GM21528 (cell line): Measurements from ENCODE around the gene OSCAR.

Source experiments
- ATAC-seq: cut with Tn5 transposase; IDR thresholded peaks from one replicate; pipeline ENCODE4 v1.9.1; 2021; ENCODE audit warnings: mild to moderate bottlenecking, moderate library complexity; ENCODE audit not compliant: unreplicated experiment, low FRiP score

Gene OSCAR, protein sequence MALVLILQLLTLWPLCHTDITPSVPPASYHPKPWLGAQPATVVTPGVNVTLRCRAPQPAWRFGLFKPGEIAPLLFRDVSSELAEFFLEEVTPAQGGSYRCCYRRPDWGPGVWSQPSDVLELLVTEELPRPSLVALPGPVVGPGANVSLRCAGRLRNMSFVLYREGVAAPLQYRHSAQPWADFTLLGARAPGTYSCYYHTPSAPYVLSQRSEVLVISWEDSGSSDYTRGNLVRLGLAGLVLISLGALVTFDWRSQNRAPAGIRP

DNA sequence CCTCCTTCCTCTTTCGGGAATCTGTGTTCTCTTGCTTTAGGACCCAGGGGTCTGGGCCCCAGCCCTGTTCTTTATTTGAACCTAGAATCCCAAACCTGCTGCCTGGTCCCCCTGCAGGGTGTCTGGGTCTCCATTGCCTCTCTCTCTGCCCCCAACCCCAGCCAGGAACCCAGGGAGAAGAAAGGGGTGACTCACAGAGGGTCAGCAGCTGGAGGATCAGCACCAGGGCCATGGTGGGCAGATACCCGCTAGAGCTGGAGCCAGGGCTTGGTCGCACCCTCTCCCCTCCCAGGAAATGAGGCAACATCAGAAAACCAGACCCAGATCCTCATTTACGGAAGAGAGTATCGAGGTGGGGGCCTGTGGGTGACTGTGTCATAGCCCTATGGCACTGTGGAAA, at the start of gene OSCAR:
Gene OSCAR, minus strand, starts transcription at position 243 of the 400 bp plus-strand sequence. Its CDS starts 11 bp downstream, at position 232.
- ATAC-seq: no peak

DNA sequence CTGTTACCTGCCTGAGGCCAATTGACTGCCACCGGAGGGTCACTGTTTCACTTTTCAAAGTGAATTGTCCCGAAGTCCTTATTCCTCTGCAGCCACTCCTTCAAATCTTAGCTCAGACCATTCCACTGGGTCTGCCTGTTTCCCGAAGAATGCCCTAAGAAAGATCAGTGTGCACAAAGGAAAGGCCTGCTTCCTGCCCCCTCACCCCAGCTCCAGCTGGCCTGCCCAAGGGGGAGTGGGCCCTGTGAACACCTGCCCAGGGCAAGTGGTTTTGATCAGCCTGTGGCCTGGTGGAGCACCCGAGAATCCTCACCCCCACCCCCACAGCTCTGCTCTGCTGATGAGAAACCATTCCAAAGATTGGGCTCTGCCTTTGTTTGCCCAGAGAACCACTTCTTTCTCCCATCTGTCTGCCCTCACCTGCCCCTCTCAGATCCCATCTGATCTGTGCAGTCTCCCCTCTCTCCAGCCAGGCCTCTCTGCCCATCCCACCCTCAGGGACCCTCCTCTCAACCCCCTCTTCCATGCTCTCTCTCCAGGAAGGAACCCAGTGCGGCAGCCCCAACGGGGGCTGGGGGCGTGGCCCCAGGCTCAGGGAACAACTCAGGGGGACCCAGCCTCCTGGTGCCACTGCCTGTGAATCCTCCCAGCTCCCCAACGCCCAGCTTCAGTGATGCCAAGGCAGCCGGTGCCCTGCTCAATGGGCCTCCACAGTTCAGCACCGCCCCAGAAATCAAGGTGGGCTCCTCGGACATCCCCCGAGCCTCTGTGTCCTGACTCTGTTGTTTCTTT, 48.6 kb upstream of the OSCAR start:
- ATAC-seq: no peak

DNA sequence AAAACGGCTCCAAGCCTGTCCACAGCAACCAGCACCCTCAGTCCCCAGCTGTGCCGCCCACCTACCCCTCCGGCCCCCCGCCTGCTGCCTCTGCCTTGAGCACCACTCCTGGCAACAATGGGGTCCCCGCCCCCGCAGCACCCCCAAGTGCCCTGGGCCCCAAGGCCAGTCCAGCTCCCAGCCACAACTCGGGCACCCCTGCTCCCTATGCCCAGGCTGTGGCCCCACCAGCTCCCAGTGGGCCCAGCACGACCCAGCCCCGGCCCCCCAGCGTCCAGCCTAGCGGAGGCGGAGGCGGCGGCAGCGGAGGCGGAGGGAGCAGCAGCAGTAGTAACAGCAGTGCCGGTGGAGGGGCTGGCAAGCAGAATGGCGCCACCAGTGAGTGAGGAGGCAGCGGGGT, 47.6 kb upstream of the OSCAR start:
- ATAC-seq: no peak

DNA sequence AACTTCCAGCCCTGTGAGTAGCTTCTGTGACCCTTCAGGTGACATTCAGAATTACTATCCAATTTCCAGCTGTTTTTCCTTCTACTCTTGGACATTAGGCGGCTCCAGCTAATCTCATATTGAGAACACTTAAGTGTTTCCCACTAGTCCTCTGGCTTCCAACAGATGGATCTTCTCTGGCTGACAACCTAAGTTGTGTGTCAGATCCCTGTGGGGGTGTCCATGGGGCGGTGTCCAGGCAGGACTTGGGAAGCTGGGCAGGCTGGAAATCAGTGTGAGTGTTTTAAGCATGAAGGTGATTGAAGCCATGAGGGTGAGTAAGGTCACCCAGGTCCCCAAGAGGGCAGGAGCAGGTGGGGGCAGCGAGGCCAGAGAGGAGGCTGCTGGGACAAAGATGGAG, 47.1 kb upstream of the OSCAR start:
- no peak for ATAC-seq

DNA sequence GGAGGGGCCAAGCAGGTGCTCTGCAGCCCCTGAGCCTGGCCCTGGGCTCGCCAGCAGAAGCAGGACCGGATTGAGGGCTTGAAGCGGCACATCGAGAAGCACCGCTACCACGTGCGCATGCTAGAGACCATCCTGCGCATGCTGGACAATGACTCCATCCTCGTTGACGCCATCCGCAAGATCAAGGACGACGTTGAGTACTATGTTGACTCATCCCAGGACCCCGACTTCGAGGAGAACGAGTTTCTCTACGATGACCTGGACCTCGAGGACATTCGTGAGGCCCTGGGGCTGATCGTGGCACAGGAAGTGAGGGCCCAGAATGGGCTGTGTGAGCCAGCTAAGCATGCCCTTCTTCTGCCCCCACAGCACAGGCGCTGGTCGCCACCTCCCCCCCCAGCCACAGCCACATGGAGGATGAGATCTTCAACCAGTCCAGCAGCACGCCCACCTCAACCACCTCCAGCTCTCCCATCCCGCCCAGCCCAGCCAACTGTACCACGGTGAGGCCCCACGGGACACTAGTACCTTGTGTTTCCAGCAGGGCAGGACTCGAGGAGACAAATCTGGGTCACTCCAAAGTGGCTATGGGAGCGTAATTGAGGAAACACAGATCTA, 45.0 kb upstream of the OSCAR start:
- ATAC-seq: no peak

DNA sequence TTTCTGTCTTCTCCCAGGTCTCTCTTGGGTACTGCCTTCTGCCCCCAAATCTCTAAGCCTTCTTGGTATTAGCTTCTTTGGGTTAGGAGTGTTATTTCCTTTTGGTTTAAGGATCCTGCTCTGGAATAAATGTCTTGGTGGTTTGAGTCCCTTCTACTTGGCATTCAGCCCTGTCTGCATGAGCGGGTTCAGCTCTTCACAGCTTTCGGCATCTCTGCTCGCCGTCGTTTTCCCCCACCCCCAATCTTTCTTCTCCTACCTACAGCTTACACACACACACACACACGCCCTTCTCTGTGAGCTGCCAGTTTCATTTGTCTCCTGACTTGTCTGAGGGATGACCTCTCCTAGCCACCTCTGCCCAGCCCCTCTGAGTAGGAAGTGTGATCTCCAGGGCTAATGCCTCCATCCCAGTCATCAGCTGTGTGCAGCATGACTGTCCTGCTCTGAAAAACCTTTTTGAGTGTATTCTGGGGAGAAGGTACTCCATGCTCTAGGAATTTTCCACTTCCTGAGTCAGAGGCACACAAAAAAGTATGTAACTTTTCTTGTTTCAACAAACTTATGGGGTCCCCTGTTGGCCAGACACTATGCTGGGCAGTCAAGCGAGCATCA, 41.7 kb upstream of the OSCAR start:
- ATAC-seq: no peak

DNA sequence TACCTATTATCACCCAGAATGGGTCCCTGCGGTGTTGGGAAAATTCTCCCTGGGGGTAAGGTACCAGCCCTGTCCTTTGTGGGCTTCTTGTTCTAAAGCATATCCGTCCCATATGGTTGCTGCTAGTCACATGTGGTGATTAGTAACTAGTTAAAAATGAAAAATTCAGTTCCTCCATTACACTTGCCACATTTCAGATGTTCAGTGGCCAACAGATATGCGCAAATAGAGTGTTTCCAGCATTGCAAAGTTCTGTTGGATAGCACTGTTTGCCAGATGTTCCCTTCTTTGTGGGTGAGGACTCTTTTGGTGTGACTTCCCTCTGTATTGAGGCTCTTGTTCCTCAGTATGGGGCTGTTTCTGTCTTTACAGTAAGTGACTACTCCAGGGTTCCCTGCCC, 40.8 kb upstream of the OSCAR start:
- ATAC-seq: no peak

DNA sequence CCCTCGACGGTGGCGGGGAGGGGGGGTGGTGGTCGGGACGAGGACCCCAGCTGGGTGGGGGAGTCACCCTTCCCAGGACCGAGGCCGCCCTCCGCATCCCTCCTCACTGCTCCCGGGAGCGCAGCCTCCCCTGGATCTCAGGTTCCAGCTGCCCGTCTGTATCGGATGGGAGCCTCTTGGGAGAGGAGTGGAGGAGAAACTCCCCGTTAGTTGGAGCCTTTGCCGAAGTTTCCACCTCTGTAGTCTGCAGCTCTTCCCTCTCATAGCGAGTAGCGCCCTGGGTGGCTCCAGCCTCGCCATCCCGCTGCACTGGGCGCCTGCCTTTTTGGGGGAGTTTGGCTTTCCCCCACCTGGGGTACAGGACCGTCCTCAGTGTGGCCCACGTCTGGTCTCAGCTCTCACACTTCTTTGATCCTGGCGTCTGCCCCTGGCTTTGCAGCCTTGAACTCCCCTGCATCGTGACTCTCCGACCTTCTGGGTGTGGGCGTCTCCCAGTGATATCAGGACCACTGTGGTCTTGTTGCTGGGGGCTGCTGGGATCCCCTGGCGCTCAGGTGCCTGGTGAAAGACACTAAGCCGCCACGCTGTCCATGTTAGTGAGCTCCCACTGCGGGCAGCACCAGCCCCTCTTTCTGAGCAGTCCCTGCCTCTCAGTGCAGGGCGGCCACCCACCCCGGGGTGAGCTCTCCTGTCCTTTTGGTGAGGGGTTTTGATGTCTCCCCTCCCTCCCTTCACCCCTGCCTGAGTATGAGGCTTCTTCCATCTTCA, 38.1 kb upstream of the OSCAR start:
- no peak for ATAC-seq

DNA sequence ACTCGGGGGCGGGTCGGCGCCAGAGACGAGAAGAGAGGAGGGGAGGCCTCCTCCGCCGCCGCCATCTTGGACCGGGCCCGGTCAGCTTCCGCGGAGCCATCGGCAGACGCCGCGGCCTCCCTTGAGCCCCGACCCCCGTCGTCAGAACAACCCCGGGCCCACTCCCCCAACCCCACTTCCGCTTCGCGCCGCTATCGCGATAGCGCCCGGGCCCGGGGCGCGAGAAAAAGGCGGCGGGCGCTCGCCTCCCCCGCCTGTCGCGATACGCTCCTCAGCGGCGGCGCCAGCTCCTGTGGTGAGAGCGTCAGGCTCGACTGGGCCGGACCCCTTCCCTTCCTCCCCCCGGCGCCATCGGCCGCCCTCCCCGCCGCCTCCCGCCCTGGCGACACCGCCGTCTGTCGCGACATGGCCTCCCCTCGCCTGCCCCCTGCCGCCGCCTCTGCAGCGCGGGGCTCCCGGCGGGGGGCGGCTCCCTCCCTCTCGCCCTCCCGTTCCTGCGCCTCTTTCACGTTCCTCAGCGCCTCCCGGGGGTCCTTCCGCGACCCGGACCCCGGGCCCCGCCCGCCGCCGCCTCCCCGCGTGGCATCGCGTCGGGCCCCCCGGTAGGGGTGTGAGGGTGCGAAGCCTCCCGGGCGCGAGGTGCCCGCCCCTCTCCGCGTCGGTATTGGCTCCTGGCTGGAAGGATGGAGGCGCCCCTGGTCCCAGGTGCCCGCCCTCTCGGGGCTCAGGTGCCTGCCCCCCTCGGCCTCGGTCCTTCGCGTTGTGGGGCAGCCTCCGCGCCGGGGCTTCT, 37.3 kb upstream of the OSCAR start, which contains the start of gene CNOT3:
Gene CNOT3, plus strand, starts transcription at position 64 of the 790 bp plus-strand sequence. CDS start 5,217 bp downstream, outside the sequence.
- ATAC-seq: no peak

DNA sequence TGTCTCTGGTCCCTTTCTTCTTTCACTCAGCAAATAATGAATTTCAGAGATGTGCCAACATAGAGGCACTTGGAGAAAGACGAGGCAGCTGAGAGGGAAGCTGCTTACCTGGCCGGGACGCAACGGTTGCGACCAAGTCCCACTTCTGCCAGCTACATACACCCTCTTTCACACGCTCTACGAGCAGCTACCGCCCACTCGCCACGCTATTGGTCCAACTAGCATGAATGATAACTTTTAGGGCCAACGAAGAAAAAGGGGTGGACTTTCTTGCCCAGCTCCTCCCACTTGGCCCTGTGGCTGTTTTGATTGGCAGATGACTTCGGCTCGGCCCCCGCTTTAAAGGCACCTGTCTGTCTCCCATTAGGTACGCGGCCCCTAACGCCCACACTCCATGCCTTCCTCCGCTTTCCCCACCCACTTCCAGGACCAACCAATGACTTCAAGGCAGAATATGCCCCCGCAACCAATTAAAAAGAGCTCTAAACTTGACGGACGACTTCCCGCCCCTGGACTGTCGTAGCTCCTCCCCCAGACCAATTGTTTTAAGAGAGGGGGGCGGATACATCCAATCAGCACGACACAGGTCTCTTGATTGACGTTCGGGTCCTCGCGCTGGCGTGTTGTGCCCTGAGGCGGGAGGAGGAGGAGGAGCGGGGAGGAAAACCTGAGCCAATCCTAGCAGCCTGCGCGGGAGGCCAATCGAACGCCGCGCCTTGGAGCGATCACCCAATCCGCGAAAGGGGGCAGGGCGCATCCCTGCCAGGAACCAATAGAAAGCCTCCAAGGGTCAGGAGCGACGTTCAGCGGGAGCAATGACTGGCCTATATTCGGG, 36.5 kb upstream of the OSCAR start:
- peak; percentile 76 for ATAC-seq

DNA sequence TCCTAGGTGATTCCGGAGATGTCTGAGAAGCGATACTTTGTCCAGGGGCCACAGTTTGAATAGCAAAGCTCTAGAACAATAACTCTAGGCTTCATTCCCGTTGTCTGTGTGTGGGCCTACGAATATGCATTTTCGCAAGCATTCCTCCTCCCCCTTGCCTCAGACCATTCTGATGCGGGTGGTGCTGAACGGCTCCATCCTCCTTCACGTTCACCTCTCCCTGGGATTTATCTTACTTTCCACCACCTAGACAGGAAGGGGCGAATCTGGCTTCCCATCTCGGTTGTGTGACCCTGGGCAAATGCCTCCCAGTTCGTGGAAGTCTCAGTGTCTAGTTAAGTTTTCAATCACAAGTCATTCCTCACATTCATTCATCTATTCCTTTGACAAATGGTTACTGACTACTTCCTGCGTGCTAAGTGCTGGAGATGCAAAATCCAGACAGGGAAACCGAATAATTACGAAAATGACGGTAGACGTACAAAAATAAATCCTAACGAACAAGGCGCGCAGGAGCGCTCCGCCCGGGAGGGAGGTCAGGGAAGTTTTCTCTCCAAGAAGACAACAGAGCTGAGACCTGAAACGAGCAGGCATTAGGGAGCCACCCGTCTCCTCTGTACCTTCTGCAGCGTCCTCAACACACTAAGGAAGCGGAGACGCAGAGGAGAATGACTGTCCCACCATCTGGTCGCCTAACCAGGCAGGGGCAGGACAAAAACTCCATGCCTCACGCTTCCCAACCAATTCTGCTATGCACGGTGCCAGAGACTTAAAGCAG, 35.7 kb upstream of the OSCAR start:
- ATAC-seq: peak; percentile 0

DNA sequence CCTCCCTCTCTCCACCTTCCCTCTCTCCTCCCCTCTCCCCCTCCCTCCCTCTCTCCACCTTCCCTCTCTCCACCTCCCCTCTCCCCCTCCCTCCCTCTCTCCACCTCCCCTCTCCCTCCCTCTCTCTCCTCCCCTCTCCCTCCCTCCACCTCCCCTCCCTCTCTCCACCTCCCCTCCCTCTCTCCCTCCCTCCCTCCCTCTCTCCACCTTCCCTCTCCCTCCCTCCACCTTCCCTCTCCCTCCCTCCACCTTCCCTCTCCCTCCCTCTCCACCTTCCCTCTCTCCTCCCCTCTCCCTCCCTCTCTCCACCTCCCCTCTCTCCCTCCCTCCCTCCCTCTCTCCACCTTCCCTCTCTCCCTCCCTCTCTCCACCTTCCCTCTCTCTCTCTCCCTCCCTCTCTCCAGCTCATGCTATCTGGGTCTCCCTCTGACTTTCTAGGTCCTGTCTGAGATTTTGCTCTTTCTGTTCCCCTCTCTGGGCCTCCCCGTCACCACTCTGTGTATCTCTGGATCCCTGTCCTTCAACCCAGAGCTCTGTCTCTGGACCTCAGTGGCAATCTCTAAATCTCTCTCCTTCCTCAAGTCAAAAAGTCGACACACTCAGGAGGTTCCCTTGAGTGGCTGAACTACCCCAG, 33.5 kb upstream of the OSCAR start:
- ATAC-seq: no peak

DNA sequence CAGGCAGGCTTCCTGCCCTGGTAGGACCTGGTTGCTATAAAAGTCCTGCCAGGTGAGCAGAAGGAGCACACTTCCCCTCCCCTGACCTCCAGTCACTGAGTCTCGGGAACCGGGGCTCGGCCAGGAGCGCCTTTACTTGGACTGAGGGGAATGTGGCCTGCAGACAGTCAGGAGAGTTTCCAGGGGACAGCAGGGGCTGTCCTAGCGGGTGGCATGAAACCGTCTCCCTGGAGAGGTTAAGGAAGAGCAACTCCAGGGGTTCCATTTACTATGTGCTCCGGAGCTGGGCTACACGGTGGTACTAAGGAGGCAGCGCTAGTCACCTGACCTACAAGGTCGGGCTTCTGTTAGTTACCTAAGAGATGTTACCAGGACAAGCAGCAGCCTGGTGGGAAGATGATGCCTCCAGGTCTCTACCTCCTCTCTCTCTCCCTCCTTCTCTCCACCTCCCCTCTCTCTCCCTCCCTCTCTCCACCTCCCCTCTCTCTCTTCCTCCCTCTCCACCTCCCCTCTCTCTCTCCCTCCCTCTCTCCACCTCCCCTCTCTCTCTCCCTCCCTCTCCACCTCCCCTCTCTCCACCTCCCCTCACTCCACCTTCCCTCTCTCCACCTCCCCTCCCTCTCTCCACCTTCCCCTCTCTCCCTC, 32.8 kb upstream of the OSCAR start:
- no peak for ATAC-seq

DNA sequence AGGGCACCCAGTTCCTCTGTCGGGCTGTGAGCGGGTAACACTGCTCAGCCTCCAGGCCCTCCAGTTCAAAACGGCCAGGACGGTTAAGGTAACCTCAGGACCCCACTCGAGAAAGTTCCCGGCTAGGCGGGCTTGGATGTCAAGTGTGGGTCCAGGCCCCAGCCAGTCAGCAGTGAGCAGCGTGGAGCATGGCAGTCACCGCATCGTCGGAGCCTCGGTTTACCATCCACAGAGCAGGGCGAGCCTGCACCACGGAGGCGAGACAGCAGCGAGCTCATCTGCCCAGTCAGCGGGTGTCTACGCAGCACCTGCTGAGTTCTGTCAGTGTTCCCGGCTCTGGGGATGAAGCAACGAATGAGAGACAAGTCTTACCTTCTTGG, 29.0 kb upstream of the OSCAR start:
- no peak for ATAC-seq

DNA sequence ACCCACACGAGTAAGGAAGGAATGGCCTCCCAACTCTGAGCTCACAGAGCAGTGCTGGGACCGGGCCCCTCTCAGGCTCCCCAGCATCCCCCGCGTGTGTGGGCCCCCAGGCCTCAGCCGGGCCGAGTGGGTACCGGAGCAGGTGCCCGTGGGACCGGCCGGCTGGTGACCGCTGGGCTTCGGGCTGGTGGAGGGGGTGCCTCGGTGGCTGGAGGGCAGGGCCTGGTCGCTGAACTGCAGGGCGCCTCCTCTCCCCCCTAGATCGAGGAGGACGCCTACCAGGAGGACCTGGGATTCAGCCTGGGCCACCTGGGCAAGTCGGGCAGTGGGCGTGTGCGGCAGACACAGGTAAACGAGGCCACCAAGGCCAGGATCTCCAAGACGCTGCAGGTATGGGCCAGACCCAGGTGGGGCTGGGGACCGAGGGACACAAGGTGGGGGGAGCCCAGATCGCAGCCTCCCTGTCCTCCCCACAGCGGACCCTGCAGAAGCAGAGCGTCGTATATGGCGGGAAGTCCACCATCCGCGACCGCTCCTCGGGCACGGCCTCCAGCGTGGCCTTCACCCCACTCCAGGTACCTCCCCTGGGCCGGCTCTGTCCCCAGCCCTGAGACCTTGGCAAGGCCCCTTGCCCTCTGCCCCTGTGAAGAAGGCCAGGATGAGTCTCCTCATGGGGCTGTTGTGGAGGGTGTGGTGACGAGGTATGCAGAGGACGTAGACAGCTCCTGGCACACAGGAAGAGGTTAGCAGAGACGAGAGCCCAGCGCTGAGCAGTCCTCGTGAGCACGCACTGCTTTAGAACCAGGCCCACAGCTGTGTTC, 28.4 kb upstream of the OSCAR start:
- ATAC-seq: no peak

DNA sequence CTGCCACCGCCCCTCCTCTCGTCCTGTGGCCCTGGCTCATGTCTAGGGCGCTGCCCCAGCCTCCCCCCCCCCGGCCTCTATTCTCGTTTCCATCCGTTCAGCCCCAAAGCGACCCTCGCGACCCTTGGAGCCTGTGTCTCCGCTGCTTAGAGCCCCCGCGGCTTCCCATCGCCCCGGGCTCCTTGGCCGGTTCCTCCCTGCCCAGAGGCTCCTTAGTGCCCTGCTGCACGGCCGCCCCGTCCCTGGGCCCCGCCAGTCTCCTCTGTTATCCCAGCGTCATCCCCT, 27.8 kb upstream of the OSCAR start:
- no peak for ATAC-seq
